ENCODE results near the gene KCNK1.
"Not testable (repeated sequence)": the region's sequence is repeated elsewhere in the genome, so short reads cannot be mapped to it uniquely, and the experiment has no call there.

The KCNK1 gene

GRCh38 chr1:233664804-233665574 is 51.1 kb downstream of the KCNK1 start:
- no peak for TF ChIP-seq CTCF (IDR thresholded peaks at IDR 0.05; ENCODE audit: borderline replicate concordance, insufficient read depth, low read depth, low read length)
- H3K4me3 ChIP-seq (ENCODE audit: low read depth, low read length): no peak overlapping the region

GRCh38 chr1:233665575-233666270 is 51.8 kb downstream of the KCNK1 start:
- TF ChIP-seq CTCF (IDR thresholded peaks at IDR 0.05; ENCODE audit: borderline replicate concordance, insufficient read depth, low read depth, low read length): no peak
- H3K4me3 ChIP-seq (ENCODE audit: low read depth, low read length): no peak overlapping the region

- H3K4me3 ChIP-seq (ENCODE audit: low read depth, low read length): no peak overlapping the region
- no peak for TF ChIP-seq CTCF (IDR thresholded peaks at IDR 0.05; ENCODE audit: borderline replicate concordance, insufficient read depth, low read depth, low read length)
Measured at GRCh38 chr1:233667741-233668140, 53.8 kb downstream of the KCNK1 start.

GRCh38 chr1:233668146-233668724 is 54.3 kb downstream of the KCNK1 start:
- no peak for TF ChIP-seq CTCF (IDR thresholded peaks at IDR 0.05; ENCODE audit: borderline replicate concordance, insufficient read depth, low read depth, low read length)
- no peak overlapping the region for H3K4me3 ChIP-seq (ENCODE audit: low read depth, low read length)

- no peak for TF ChIP-seq CTCF (IDR thresholded peaks at IDR 0.05; ENCODE audit: borderline replicate concordance, insufficient read depth, low read depth, low read length)
- no peak overlapping the region for H3K4me3 ChIP-seq (ENCODE audit: low read depth, low read length)
Measured at GRCh38 chr1:233668725-233669294, 54.9 kb downstream of the KCNK1 start.

- H3K4me3 ChIP-seq (ENCODE audit: low read depth, low read length): not testable (repeated sequence)
Measured at GRCh38 chr1:233670363-233670762, 56.5 kb downstream of the KCNK1 start.

- H3K4me3 ChIP-seq (ENCODE audit: low read depth, low read length): no peak overlapping the region
- no peak for TF ChIP-seq CTCF (IDR thresholded peaks at IDR 0.05; ENCODE audit: borderline replicate concordance, insufficient read depth, low read depth, low read length)
Measured at GRCh38 chr1:233671286-233671685, 57.4 kb downstream of the KCNK1 start.

All from GM12875 (cell line).